GM15510 (cell line): Measurements from ENCODE around the gene STK32A.

Source experiments
- POLR2A ChIP-seq: IDR thresholded peaks from 3 replicates; pipeline ENCODE4 v1.6.1; 2011; ENCODE audit warnings: borderline replicate concordance; ENCODE audit not compliant: insufficient read length; ENCODE audit errors: extremely low read depth

STK32A gene

DNA sequence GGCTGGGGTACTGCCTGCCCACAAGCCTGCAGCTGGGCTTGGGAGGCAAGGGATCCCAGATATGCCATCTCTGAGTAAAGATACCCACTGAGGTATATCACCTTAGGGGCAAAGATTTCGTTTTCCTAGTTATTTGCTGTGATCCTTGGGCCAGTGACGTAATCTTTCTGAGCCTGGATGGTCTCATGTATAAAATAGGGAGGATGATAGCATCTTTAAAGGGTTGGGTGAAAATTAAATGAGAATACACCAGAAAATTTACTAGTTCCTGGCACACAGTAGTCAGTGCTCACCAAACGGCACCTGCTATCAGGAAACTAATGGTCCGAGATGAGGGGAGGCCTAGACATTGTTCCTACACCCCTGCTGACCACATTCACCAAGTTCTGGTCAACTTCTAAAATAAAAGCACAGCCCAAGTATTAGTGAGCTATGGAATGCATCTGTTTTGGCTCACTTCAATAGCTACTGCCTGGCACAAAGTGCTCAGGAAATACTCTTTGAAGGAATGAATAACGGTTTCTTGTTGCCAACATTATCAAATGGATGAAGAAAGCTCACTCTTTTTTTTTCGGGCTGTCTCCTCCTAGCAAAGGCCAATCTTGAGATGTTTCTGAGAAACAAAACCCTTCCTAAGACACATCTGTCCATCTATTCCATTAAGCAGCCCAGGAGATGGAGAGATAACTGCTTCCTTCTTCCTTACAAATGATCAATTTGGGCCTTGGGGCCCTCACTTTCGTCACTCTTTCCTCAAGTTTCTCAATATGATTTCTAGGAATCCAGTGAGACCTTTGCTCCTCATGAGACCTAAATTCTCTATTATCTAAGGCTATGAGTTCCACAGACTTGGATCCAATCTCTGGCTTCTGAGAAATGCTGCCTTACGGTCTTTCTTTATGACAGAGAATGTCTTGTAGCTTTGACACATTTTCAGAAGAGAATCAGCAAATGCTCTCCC, 176.8 kb downstream of the STK32A start:
- no peak for TF ChIP-seq POLR2A

DNA sequence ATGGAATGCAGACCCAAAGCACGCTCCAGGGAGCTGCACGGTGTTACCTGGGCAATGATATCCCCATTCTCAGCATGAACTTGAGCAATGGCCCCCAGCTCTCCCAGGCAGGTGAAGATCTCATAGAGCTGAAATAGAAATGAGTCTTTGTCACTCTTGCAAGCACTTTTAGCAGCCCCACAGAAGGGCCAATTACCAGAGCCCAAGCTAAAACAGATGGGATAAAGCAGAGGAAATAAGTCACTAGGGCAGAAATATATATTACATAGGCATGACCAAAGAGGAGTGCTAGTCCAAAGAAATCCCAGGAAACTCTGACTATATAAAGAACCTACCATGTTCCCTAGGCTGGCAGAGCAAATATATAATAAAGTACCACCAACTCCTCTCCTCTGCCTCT, 177.7 kb downstream of the STK32A start:
- TF ChIP-seq POLR2A: no peak

DNA sequence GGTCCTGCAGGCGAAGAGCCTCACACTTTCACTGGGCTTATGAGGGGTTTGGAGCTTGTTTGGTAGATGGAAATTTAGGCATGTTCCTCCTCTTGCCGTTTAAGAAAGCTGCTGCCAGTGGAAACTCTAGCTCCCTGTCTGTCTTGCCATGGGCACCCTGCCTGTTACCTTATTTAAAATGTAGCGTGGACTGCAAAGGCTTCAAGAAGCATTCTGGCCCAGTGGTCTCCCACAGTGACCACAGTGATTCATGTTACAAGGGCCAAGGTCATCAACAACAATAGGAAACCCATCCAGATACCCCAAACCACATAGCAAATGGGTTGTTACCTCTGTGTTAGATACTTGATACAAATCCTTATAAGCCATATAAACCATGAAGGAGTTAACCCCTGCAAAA, 178.4 kb downstream of the STK32A start:
- no peak for TF ChIP-seq POLR2A

DNA sequence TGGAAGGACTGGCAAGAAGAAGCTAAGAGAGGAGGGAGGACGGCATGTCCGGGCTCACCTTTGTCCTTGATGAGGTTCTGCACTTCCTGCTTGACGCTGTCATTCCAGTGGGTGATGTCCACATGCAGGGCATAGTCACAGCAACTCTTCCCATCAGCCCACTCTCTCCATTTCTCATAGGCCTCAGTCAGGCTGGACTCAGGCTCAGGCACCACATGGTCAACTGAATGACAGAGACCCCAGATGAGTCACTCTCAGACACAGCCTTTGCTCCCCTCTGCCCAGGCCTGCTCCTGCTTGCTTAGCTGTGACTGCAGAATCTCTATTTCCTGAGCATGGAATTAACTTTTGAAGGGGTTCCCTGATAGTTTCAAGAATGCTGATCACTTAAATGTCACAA, 180.8 kb downstream of the STK32A start:
- TF ChIP-seq POLR2A: no peak

DNA sequence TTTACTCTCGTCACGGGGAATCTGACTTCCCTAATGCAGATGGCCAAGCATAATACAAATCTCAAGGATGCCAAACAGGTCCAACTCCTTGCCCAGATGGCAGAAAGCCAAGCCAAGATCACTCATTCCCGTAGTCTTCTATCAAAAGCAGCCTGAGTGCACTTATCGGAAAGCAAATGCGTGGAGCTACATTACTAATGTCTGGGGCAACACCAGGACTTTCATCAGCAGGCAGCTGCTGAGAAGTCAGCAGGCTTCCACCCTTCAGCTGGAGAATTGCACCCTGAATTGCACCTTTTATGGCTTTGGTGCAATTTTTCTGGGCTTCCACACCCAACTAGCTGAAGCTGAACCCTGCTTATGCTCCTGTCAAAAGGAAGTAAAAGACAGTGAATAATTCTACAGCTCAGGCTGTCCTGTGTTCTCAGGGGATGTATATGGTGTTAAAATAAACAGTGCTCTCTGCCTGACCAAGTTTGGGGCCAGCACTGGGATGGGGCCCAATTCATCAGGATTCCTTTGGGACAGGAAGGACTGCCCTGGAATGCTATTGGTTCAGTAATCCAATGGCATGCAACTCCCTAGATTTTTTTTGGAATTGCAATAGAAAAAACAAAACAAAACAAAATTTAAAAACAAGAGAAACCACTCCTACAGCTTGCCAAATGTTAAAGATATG, 182.4 kb downstream of the STK32A start:
- no peak for TF ChIP-seq POLR2A

DNA sequence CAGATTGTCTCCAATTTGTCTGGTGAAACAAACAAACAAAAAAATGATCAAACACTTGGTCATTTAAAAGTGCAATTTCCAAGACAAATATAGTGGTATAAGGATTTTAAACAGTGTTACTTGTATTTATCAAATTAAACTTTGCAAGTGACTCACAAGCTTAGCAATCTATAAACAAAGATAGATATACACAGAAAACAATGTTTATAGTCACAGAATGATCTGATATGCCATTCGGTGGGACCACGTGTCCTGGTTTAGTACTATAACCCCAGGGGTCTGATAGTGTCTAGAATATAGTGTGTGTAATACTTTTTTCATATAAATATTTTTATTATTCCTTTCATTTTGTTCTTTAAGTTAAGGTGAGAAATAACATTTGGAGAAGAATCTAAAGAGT, 183.8 kb downstream of the STK32A start:
- TF ChIP-seq POLR2A: no peak

DNA sequence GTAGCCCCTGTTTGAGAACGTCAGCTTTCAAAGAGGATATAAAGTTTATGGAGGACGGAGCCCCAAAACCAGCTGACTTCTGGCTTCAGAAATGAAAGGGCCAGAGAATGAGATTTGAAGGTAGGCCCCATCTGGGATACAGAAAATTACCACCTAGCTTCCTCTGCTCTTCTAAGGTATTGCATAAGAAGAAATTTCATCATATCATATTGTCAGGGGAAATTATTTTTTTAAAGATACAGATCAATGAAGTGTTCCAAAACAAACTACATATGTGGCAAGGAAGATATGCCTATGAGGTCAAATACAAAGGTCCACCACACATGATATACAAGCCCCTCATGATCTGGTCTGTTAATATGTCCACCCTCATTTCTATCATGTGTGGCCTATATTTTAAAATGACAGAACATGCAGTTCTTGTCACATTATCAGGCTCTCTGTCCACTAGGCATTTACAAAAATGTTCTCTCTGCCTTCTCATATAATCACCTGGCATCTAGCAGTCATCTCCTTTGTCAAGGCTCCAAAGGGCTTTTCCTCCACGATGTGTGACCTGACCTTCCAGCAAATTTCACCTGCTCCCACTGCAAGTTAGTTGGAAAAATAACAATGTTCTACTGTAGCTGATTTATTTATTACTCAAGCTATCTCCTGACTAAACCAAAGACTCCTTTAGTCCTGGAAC, 192.0 kb downstream of the STK32A start:
- no peak for TF ChIP-seq POLR2A

DNA sequence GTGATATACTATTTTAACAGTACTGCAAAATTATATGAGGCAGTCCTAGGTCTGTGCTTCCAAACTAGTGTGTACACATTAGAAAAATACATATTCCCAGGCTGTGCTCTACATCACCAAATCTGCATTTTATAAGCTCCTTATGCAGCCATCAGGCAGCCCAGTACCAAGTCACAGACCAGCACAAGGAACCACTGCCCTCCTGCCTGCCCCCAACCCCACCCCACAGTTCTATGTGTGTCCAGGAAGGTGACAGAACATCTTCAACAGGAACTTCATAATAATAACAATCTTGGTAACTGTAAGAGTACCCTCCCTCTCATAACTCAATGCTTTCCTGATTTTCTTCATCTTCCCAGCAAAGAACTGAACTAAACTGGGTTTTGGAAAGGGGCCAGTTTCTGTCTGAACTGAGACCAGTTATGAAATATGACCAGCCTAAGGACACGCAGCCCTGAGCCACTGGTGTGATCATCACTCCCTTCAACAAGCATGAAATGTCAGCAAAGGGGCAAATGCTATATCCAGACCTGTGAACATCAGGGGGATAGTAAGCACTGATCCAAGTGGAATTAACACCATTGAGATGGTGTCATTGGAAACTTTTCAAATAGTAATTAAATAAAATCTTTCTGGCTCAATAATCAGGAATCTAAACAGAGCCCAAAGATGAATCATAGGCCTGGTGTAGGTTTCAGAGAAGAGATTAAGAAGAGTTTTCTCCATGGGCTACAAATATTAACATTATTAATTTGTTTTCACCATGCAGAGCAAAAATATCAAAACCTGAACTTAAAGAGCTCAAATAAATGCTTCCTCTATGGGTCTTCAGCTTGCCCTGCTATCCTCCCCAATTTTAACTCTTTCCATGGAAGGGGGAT, 192.9 kb downstream of the STK32A start:
- TF ChIP-seq POLR2A: no peak

DNA sequence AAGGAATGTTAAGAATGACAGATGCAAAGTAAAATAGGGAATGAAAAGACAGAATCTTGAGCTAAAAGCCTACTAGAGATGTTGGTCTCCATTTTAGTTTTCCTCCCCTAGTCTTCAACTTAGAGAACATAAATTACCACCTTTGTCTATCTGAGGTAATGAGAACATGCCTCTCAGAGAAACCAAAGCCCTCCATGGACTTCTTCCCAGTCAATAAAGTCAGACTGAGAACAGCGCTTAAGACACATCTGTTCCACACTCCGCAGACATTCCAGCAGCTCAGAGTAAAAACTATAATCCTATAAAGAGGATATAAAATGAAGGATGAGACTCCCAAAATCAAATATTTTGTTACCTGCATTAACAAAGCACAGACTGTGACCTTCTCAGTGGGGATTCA, 195.8 kb downstream of the STK32A start:
- no peak for TF ChIP-seq POLR2A

DNA sequence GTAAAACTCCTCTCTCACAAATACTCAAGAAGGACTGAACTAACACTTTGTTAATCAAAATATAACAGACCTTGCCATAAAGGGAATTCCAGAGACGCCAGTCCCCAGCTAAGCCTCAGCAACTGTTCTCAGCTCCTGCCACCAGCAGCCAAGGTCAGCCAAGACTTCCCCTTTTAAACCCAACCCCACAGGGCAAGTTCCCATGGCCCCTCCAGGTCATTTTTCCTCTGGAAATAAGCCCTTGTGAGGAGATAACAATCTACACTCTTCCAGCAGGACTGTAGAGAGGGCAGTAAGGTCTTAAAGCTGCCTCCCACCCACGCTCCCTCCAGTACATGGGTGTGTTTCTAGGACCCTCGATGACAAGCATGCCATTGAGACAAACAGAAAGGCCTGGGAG, 196.8 kb downstream of the STK32A start:
- no peak for TF ChIP-seq POLR2A

DNA sequence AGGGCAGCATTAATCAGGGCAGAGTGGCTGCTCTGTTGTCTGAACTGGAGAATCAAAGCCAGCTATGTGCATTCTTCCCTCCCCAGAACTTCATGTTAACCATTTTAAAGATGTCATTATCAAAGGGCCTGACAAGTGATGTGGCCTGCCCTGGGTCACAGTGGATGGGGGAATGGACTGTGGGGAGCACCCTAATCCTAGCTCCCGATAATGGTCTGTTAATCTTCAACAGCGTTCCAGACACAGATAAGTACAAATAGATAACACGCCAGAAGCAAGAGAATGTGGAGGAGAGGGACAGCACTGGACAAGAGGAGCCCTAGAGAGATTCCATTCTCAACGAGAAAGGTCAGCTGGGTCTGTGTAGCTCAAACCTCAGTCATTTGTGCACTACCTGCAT, 197.5 kb downstream of the STK32A start:
- TF ChIP-seq POLR2A: no peak

DNA sequence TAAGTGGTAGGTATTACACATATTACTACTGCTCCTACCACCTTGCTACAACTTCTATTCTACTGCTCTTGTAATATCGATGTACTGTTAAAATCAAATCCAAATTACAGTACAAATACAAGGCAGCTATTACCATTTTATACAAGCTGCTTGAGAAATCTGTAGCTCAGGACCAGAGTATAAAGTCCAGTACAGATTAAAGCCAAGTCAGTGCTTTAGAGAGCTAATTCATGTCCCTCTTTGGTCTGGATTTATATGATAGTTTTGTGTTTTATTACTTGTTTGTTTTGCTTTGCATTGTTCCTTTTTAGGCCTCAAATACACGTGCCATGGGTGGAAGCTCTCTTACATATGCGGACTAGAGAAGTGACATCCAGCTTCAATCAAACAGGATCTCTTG, 199.2 kb downstream of the STK32A start:
- no peak for TF ChIP-seq POLR2A

DNA sequence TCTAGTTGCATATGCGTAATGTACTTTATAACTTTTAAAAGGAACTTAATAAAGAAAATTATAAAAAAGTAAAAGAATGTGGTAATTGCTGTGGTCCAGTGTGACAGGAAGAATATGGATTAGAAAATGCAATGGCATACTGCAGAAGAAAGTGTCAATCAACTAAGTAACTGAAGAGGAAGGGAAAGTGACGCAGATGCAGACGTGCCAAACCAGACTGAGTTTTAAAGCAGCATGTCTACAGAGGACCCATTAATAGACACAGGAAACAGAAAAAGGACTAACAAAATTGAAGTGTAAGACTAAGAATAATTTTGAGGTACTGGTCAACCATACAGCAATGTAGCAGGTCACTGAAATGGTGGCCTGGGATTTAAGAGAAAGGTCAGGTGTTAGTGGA, 201.8 kb downstream of the STK32A start:
- no peak for TF ChIP-seq POLR2A

DNA sequence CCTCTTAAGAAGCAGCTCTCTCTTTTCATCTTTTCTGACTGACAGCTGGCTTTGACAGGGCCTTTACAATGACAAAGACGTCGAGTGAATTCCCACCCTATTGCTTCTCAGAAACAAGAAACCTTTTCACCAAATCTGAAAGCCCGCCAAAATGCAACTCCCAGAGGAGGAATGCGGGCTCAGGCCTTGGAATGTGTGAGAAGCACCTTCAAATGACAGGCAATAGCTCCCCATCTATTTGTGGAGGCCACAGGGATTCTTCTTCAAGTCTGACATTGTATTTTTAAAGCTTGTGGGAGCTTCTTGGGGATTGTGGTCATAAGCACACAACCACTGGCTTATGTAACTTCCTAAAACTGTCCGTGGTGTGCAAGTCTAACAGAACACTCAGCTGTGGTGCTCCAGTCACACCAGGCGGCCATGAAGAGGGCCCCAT, 202.4 kb downstream of the STK32A start:
- TF ChIP-seq POLR2A: no peak
